PC-9 (cell line): Measurements from ENCODE around the gene SCN1B.
"Not testable (repeated sequence)": the region's sequence is repeated elsewhere in the genome, so short reads cannot be mapped to it uniquely, and the experiment has no call there.

ENCODE experiments used
- EZH2 ChIP-seq: fragments of 200-600 bp; sonication (generic); IDR thresholded peaks from 2 replicates; pipeline ENCODE4 v1.8.0; 2017; ENCODE audit warnings: antibody characterized with exemption, low read depth
- TF ChIP-seq, protein P1 (sequence below): fragments of 200-600 bp; sonication (generic); conservative IDR thresholded peaks from 2 replicates; pipeline ENCODE4 v1.6.1; 2017; ENCODE audit warnings: mixed run types, antibody characterized with exemption, mild to moderate bottlenecking, moderate library complexity

- TF ChIP-seq, protein P1, sequence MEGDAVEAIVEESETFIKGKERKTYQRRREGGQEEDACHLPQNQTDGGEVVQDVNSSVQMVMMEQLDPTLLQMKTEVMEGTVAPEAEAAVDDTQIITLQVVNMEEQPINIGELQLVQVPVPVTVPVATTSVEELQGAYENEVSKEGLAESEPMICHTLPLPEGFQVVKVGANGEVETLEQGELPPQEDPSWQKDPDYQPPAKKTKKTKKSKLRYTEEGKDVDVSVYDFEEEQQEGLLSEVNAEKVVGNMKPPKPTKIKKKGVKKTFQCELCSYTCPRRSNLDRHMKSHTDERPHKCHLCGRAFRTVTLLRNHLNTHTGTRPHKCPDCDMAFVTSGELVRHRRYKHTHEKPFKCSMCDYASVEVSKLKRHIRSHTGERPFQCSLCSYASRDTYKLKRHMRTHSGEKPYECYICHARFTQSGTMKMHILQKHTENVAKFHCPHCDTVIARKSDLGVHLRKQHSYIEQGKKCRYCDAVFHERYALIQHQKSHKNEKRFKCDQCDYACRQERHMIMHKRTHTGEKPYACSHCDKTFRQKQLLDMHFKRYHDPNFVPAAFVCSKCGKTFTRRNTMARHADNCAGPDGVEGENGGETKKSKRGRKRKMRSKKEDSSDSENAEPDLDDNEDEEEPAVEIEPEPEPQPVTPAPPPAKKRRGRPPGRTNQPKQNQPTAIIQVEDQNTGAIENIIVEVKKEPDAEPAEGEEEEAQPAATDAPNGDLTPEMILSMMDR: not testable (repeated sequence)
- TF ChIP-seq EZH2: not testable (repeated sequence)
Measured at GRCh38 chr19:35029275-35029736, 964 bp upstream of the SCN1B start.
